Keratinocyte (primary cell): Measurements from ENCODE around the gene RAB7B.

Source experiments
- EZH2 ChIP-seq: IDR thresholded peaks from one replicate; pipeline ENCODE4 v1.6.1; 2012; ENCODE audit warnings: inconsistent platforms, mild to moderate bottlenecking, low read length, moderate library complexity
- TF ChIP-seq, protein P1 (sequence below), 3 experiments: IDR thresholded peaks in 1 of 3; conservative IDR thresholded peaks in 1 of 3; optimal IDR thresholded peaks in 1 of 3; 2 replicates in 2 of 3; 3 replicates in 1 of 3; pipeline versions ENCODE3 to v1.5.1; 2011; ENCODE audit warnings: low read length in 3 of 3, mild to moderate bottlenecking in 3 of 3, moderate library complexity in 2 of 3, control low read depth in 1 of 3, inconsistent platforms in 1 of 3; ENCODE audit not compliant: insufficient read depth in 2 of 3; ENCODE audit errors: extremely low read depth in 1 of 3

DNA sequence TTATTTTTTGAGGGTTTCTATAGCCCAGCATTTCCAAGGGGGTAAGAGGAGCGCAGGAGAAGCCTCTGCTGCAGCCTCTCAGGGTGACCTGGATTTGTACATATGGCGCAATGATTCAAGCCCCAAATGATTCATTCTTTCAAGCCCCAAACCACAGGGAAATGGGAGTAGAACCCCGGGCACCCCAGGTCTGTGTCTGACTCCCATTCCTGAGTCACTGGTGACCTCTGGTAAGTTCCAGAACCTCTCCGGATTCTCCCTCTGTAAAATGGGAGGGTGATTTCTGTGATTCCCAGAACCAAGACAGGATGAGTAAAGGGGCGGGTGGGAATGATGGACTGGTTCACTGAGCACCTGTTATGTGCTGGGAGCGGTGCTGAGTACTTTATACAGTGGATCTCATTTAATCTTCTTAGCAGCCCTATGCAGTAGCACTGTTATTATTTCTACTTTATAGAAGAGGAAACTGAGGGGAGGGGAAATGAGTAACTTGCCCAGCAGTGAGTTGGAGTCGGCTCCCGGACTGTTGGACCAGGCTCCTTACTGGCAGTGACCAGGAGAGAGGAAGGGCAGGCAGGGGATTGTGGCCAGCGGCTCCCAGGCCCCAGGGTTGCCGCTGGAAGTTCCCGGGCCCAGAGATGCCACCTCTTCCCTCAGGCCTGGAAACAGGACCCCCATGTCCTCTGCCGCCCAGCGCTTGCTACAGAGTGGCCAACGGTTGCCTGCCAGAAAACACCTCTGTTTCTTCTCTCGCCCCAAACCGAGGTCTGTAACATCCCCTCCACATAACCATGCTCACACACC lies 39.6 kb downstream of the RAB7B start:
- TF ChIP-seq, protein P1, sequence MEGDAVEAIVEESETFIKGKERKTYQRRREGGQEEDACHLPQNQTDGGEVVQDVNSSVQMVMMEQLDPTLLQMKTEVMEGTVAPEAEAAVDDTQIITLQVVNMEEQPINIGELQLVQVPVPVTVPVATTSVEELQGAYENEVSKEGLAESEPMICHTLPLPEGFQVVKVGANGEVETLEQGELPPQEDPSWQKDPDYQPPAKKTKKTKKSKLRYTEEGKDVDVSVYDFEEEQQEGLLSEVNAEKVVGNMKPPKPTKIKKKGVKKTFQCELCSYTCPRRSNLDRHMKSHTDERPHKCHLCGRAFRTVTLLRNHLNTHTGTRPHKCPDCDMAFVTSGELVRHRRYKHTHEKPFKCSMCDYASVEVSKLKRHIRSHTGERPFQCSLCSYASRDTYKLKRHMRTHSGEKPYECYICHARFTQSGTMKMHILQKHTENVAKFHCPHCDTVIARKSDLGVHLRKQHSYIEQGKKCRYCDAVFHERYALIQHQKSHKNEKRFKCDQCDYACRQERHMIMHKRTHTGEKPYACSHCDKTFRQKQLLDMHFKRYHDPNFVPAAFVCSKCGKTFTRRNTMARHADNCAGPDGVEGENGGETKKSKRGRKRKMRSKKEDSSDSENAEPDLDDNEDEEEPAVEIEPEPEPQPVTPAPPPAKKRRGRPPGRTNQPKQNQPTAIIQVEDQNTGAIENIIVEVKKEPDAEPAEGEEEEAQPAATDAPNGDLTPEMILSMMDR (optimal IDR thresholded peaks at IDR 0.05 in 1 of 3, IDR thresholded peaks at IDR 0.05 in 1 of 3, conservative IDR thresholded peaks at IDR 0.05 in 1 of 3; ENCODE audit: extremely low read depth in 1 of 3, insufficient read depth in 2 of 3, low read length in 3 of 3): no peak
- TF ChIP-seq EZH2: no peak
